HFF-Myc (cell line): ENCODE data around the gene ARHGEF6.

Source experiments
- DNase-seq: peaks from one replicate; pipeline ENCODE4 v3.0.0-alpha.2; 2011; ENCODE audit warnings: low read depth; ENCODE audit errors: extremely low read depth
- H3K4me3 ChIP-seq: replicated peaks from 2 replicates; pipeline ENCODE4 v1.5.1; 2011; ENCODE audit warnings: low read depth, mild to moderate bottlenecking, control low read depth, low read length
- CTCF ChIP-seq: IDR thresholded peaks from 2 replicates; pipeline ENCODE4 v1.5.1; 2012; ENCODE audit warnings: mild to moderate bottlenecking, low read depth, low read length, control low read depth; ENCODE audit errors: missing control alignments

ARHGEF6 gene

DNA sequence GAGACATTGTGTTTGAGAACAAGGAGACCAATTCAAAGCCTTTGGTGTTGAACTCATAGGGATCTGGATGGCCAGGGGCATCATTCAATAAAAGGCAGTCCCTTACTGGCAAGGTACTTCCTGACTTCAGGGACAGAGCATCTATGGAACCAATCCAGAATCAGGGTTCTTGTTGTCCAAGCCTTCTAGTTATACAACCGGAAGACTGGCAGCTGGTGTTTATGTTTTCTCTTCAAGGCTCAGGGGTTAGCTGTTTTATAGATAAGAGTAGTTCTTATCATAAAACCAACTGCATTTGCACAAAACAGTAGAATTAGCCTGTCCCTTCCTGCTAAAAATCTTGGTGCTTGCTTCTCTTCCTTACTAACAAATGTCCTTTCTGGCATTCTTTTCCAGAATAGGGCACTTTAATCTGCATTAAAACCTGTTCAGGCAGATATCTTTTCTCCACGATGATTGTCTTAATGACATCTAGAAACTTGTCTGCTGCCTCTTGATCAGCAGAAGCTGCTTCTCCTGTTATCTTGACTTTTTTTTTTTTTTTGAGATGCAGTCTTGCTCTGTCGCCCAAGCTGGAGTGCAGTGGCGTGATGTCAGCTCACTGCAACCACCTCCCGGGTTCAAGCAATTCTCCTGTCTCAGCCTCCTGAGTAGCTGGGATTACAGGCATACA lies 38.4 kb upstream of the ARHGEF6 start:
- H3K4me3 ChIP-seq, result no peak overlapping the region
- TF ChIP-seq CTCF, result no peak
- no peak for DNase-seq

- H3K4me3 ChIP-seq, result no peak overlapping the region
- TF ChIP-seq CTCF, result no peak
- DNase-seq, result no peak
Measured at GRCh38 chrX:136816975-136817374, 36.2 kb upstream of the ARHGEF6 start.

- no peak for DNase-seq
- H3K4me3 ChIP-seq, result no peak overlapping the region
- TF ChIP-seq CTCF, result no peak
Measured at GRCh38 chrX:136814847-136815750, 34.4 kb upstream of the ARHGEF6 start.

DNA sequence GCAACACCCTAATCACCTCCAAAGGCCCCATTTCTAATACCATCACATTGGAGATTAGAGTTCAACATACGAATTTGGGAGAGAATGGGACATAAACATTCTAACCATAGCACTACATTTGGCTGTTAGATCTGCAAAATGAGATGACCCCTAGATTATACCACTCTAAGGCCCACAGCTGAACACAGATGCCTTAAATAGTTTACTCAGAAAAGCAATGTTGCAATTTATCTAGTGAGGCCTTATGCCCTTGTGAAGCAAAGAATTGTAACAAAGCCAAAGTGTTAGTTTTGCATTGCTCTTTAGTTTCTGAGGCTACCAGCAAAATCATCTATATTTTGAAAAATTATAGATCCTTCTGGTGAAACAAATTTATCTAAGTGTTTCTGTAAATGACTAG lies 31.6 kb upstream of the ARHGEF6 start:
- TF ChIP-seq CTCF, result no peak
- no peak overlapping the region for H3K4me3 ChIP-seq
- DNase-seq, result no peak

GRCh38 chrX:136810493-136810892 lies 29.8 kb upstream of the ARHGEF6 start:
- no peak for DNase-seq
- no peak for TF ChIP-seq CTCF
- no peak overlapping the region for H3K4me3 ChIP-seq

DNA sequence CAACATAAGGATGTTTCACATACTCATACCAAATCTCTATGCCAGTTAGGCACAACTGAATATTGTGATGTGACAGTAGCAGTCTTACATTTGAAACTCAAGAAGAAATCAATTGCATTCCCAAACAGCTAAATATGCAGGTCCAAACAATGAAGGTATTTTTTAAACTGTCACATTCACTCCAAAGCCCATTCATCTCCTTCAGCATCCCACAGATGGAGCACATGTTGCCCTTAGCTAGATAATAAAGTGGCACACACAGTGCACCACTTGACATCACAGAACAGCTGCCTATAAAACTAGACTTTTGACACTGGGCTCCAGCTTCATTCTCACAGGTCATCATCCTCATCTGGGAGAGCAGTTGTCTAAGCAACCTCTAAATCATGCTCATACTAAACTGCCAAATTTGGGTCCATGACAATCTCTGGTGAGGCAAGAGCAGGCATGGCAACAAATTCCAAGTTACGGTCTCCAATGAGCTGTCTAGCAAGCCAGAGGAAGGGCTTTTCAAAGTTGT lies 26.2 kb upstream of the ARHGEF6 start:
- no peak overlapping the region for H3K4me3 ChIP-seq
- DNase-seq, result no peak
- no peak for TF ChIP-seq CTCF
